Stimulated activated CD8-positive, alpha-beta memory T cell treated with anti-CD3 and anti-CD28 coated beads, Interleukin-12 subunit alpha, Interleukin-12 subunit beta, amount 100 ng/mL, for 1 hour (primary cell): ENCODE data around the gene BRI3.

Source experiments
- DNase-seq: peaks from one replicate; pipeline ENCODE4 v3.0.0-alpha.2; 2020; ENCODE audit warnings: low read depth

Gene BRI3

GRCh38 chr7:98252425-98253054 lies 28.9 kb upstream of the BRI3 start:
- DNase-seq = no peak

- DNase-seq = no peak
These were observed 27.0 kb upstream of the BRI3 start for GRCh38 chr7:98254516-98254915.

- DNase-seq = no peak
These were observed 26.4 kb upstream of the BRI3 start for GRCh38 chr7:98254951-98255610.

- no peak for DNase-seq
These were observed 25.1 kb upstream of the BRI3 start for GRCh38 chr7:98256431-98256830.

GRCh38 chr7:98257701-98258100 lies 23.8 kb upstream of the BRI3 start:
- DNase-seq = no peak

GRCh38 chr7:98265841-98266271 lies 15.6 kb upstream of the BRI3 start:
- DNase-seq = no peak

- DNase-seq = no peak
These were observed 14.6 kb upstream of the BRI3 start for GRCh38 chr7:98266840-98267239.

GRCh38 chr7:98267303-98267702 lies 14.2 kb upstream of the BRI3 start:
- no peak for DNase-seq

- DNase-seq = no peak
These were observed 5.2 kb upstream of the BRI3 start for GRCh38 chr7:98276241-98276761.

- DNase-seq = no peak
These were observed 3.1 kb upstream of the BRI3 start for GRCh38 chr7:98278408-98278807.

GRCh38 chr7:98278936-98279335 lies 2.5 kb upstream of the BRI3 start:
- no peak for DNase-seq

- no peak for DNase-seq
These were observed 1.2 kb upstream of the BRI3 start for GRCh38 chr7:98280296-98280695.

- DNase-seq = no peak
These were observed 496 bp downstream of the BRI3 start for GRCh38 chr7:98281757-98282606.

GRCh38 chr7:98282703-98283102 lies 1.2 kb downstream of the BRI3 start:
- DNase-seq = no peak

GRCh38 chr7:98283127-98283886 lies 1.8 kb downstream of the BRI3 start:
- DNase-seq = no peak

- DNase-seq = no peak
These were observed 2.4 kb downstream of the BRI3 start for GRCh38 chr7:98283887-98284222.

- no peak for DNase-seq
These were observed 3.0 kb downstream of the BRI3 start for GRCh38 chr7:98284335-98285036.

GRCh38 chr7:98285157-98286092 lies 3.9 kb downstream of the BRI3 start:
- DNase-seq = no peak

GRCh38 chr7:98286093-98286539 lies 4.6 kb downstream of the BRI3 start:
- DNase-seq = no peak
